NCI-H2081 treated with DMSO at 0.1 percent for 48 hours (cell line): ENCODE results near the gene MUC21.
"Not testable (repeated sequence)": the region's sequence is repeated elsewhere in the genome, so short reads cannot be mapped to it uniquely, and the experiment has no call there.

Experiments used
- DNase-seq: peaks from one replicate; lab custom pipeline; 2025; lab: John Stamatoyannopoulos, UW

Gene MUC21

DNA sequence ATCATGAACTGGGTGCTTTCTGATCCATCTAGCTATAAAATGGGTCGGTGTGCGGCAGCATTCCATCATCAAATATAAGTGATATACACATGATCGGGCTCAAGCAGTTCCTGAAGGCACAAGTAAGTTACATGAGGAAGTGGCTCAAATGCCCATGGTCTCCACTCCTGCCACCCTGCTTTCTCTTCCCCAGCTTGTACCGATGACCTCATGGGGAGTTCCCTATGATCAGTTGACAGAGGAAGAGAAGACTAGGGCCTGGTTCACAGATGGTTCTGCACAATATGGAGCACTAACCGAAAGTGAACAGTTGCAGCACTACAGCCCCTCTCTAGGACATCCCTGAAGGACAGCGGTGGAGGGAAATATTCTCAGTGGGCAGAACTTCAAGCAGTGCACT lies 14.3 kb upstream of the MUC21 start:
- DNase-seq = not testable (repeated sequence)

GRCh38 chr6:30970946-30971345 lies 12.6 kb upstream of the MUC21 start:
- DNase-seq = no peak

GRCh38 chr6:30972816-30973215 lies 10.7 kb upstream of the MUC21 start:
- no peak for DNase-seq

- no peak for DNase-seq
Measured at GRCh38 chr6:30974490-30975252, 8.8 kb upstream of the MUC21 start.

DNA sequence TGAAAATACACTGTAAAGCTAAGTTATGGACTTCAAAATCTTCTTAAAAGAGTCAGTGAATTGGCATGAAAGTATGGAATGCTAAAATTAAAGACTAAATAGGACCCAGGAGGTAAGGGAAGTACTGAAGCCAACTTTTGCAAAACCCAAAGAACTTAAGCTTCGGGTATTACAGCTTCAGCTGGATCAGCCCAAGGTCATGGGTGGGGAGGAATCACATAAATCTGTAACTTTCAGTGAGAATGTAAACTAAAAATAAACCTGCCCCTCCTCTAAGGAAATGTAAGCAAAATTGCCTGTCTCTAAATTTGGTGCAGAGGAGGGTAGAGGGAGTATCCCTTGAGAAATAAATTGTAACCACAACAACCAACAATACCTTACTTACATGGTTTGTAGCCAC lies 4.4 kb upstream of the MUC21 start:
- DNase-seq = no peak

DNA sequence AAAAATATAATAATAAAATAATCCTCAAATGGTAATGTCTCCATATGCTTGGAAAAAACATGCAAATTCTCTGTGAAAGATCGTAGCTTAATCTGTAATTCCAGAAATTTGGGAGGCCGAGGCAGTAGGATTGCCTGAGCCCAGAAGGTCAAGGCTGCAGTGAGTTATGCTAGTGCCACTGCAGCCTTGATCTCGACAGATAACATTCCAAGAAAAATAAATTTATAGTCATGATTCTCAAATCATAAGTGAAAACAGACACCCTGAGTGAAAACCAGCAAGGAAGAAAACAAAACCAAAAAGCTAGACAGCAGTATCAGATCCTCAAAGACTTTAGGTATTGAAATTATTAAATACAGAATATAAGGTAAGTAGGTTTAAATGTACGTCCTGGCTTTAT lies 3.8 kb upstream of the MUC21 start:
- DNase-seq = no peak

DNA sequence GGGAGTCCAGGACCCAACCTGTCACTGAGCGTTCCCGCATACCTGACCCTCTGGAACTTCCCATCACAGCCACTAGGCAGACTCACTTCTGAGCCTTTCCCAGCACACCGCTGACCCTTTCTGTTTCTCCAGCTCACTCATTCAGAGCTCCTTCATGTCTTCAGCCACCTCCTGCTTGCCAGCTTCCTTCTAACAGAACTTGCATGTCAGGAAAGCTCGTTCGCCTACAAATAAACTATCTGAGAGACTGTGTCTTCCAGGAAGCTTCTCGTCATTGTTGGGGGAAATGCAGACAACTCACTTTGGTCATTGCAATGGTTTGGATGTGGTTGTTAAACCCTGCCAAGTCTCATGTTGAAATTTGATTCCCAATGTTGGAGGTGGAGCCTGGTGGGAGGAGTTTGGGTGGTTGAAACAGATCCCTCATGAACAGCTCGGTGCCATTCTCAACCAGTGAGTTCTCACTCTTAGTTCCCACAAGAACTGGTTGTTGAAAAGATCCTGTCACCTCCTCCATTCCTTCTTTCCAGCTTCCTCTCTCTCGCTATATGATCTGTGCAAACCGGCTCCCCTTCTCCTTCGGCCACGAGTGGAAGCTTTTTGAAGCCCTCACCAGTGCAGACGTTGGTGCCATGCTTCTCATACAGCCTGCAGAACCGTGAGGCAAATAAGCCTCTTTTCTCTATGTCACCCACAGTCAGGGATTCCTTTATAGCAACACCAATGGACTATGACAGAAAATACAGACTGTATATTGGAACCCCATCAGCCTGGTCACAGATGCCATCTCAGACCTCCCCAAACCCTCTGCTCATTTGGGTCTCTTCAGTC lies 1.4 kb upstream of the MUC21 start:
- DNase-seq = no peak

DNA sequence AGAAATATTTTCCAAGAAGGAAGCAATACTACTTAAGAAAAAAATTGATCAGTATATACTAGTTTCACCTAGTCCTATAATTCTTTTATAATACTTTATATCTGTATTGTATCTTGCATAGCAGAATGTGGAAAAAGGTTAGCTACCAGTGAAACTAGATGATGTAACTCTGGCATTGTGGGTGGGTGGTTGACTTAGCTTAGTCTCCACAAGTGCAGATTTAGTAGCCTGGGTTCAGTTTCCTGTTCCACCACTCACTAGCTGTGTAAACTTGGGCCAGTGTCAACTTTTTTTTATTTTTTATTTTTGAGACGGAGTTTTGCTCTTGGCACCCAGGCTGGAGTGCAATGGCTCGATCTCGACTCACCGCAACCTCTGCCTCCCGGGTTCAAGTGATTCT lies 2.0 kb downstream of the MUC21 start:
- DNase-seq = no peak

- no peak for DNase-seq
Measured at GRCh38 chr6:30987304-30987703, 3.8 kb downstream of the MUC21 start.

GRCh38 chr6:30988209-30988825 lies 4.8 kb downstream of the MUC21 start:
- no peak for DNase-seq

GRCh38 chr6:30990422-30991086 lies 7.0 kb downstream of the MUC21 start:
- no peak for DNase-seq

- no peak for DNase-seq
Measured at GRCh38 chr6:30991891-30992290, 8.4 kb downstream of the MUC21 start.

GRCh38 chr6:30997301-30997700 lies 13.8 kb downstream of the MUC21 start:
- no peak for DNase-seq

GRCh38 chr6:30998785-30999184 lies 15.3 kb downstream of the MUC21 start:
- DNase-seq = no peak

DNA sequence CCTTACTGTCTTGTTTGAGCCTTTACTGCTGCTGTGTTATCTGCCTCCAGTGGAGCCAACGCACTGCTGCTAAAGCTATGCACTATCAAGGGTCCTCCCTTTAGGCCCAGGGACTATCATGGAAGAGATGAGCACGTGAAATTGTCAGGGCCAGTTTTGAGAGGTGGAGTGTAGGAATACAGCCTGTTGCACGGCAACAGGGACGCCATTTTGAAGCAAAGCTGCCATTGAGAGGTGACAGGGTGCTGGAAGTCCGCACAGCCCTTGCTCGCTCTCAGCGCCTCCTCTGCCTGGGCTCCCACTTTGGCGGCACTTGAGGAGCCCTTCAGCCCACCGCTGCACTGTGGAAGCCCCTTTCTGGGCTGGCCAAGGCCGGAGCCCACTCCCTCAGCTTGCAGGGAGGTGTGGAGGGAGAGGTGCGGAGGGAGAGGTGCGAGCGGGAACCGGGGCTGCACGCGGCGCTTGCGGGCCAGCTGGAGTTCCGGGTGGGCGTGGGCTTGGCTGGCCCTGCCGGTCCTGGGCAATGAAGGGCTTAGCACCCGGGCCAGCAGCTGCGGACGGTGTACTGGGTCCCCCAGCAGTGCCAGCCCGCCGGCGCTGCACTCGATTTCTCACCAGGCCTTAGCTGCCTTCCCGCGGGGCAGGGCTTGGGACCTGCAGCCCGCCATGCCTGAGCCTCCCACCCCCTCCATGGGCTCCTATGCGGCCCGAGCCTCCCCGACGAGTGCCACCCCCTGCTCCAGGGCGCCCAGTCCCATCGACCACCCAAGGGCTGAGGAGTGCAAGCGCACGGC lies 16.7 kb downstream of the MUC21 start:
- DNase-seq = not testable (repeated sequence)

DNA sequence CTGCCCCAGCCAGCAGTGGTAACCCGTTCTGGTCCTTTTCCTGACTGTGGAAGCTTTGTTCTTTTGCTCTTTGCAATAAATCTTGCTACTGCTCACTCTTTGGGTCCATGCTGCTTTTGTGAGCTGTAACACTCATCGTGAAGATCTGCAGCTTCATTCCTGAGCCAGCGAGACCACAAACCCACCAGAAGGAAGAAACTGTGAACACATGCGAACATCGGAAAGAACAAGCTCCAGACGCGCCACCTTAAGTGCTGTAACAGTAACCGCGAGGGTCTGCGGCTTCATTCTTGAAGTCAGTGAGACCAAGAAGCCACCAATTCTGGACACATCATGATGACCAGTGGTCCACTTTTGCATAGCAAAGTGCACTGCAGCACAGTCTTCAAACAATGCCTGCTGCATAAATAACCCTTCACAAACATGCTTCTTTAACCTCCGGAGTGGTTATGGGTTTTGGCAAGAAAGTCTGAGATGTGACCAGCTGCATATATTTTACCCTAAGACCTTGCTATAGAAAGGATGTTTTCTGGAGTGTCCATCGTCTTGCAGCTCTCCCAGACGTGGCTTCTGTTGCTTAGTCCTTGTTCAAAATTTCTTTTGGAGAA lies 17.9 kb downstream of the MUC21 start:
- no peak for DNase-seq

- DNase-seq = no peak
Measured at GRCh38 chr6:31002471-31002870, 19.0 kb downstream of the MUC21 start.

DNA sequence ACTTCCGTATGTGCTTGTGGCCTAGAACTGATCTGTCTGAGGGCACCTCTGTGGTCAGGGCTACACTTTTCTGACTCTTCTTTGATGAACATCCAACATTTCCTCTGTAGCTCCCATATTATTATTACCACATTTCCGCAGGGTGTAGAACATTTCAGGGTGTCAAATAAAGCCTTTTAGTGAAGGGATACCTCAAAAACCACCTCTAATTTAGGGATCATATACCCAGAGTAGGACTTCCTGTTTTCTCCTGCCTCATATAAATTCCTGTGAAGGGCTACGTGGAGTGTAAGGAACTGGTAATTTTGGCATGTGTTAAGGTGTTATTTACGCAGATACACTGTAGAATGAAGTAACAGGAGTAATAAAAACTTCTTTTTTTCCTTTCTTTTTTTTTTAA lies 21.3 kb downstream of the MUC21 start:
- DNase-seq = no peak

DNA sequence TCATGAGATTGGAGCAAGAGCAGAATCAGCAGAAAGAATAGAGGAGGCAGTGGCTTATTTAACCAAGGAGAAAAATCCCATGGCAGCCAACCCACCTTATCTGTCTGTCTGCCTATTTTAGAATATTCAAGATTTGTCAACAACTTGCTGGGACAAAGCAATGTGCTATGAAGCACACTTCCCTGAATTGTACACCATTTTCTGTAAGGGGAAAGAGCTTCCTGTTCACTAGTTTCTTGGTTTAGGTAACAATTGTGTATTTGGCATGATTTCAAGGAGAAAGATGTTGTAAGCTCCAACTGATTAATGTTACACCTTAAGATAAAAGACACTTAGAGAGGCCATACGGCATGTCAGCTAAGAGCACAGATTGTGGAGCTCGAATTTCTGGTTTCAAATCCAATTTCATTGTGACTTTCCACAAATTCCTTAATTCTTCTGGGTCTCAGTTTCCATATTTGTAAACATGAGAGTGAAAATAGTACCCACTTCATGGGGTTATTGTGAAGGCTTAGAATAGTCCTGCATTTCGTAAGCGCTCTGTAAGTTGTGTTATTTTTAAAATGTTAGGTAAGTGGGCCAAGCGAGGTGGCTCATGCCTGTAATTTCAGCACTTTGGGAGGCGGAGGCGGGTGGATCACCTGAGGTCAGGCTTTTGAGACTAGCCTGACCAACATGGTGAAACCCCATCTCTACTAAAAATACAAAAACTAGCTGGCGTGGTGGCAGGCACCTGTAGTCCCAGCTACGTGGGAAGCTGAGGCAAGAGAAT lies 21.9 kb downstream of the MUC21 start:
- DNase-seq = no peak

- no peak for DNase-seq
Measured at GRCh38 chr6:31007694-31008093, 24.2 kb downstream of the MUC21 start.
